Kidney (tissue), 14 donors: Measurements from ENCODE around the gene GARIN5B. TPM values are rescaled to one million over a fixed set of nuclear protein-coding genes. Genes with fewer than 3 reads are reported as not detected.

Experiments
- DNase-seq, 5 donors: peaks; one replicate each; pipeline ENCODE4 v3.0.0-alpha.2; 2013 to 2020
- FAIRE-seq: peaks from 2 replicates; lab custom pipeline; 2012; peaks lifted over from hg19 to GRCh38; lab: Jason Lieb, UNC
- H3K27ac ChIP-seq, 2 donors: one replicate each; pipeline ENCODE4 v1.7.0; 2013; ENCODE audit warnings: low read depth in 2 of 2, low read length in 2 of 2, inconsistent platforms in 1 of 2
- H3K27me3 ChIP-seq: one replicate; pipeline ENCODE4 v1.7.1; 2013; ENCODE audit warnings: low read length, inconsistent platforms; ENCODE audit not compliant: control insufficient read depth, insufficient read depth
- H3K36me3 ChIP-seq, 3 donors: one replicate each; pipeline versions ENCODE4 v1.7.0 to v1.7.1; 2013; ENCODE audit warnings: low read length in 3 of 3, control low read depth in 1 of 3, inconsistent platforms in 1 of 3; ENCODE audit not compliant: insufficient read depth in 3 of 3, control insufficient read depth in 2 of 3
- H3K4me1 ChIP-seq, 3 donors: one replicate each; pipeline versions ENCODE4 v1.7.0 to v1.7.1; 2013; ENCODE audit warnings: low read length in 3 of 3, inconsistent platforms in 1 of 3, low read depth in 1 of 3; ENCODE audit not compliant: control insufficient read depth in 2 of 3, insufficient read depth in 2 of 3
- H3K4me3 ChIP-seq, 3 donors: one replicate each; pipeline versions ENCODE4 v1.7.0 to v1.8.1; 2013; ENCODE audit warnings: low read length in 3 of 3, control low read depth in 1 of 3, inconsistent platforms in 1 of 3
- H3K9ac ChIP-seq, 3 donors: one replicate each; pipeline versions ENCODE4 v1.7.0 to v1.7.1; 2013; ENCODE audit warnings: low read length in 3 of 3, control low read depth in 1 of 3, inconsistent platforms in 1 of 3
- H3K9me3 ChIP-seq, 3 donors: one replicate each; pipeline versions ENCODE4 v1.7.0 to v1.7.1; 2013; ENCODE audit warnings: low read length in 3 of 3, control low read depth in 1 of 3, inconsistent platforms in 1 of 3; ENCODE audit not compliant: control insufficient read depth in 2 of 3, insufficient read depth in 1 of 3
- CTCF ChIP-seq: IDR thresholded peaks from 3 replicates; pipeline ENCODE4 v1.5.1; 2012; ENCODE audit warnings: mild to moderate bottlenecking, moderate library complexity, borderline replicate concordance; ENCODE audit not compliant: insufficient read depth; ENCODE audit errors: extremely low read depth
- intact Hi-C: fragments of 100-400 bp; cut with DNase I; formaldehyde crosslinking; loops from one replicate; pipeline ENCODE4 v1.11.1; 2022
- polyA plus RNA-seq: library from polyadenylated mRNA; stranded (reverse); fragments of 350-450 nt; fragmentation: Illumina TruSeq; extraction: RNeasy Lipid Tissue Mini Kit (QIAGEN cat#74804); gene quantifications from one replicate; pipeline ENCODE4 v1.2.3, GENCODE V29; 2014; ENCODE audit warnings: low read depth, low replicate concordance; ENCODE audit not compliant: insufficient read depth
- total RNA-seq: library from RNA; stranded (reverse); fragmentation: NEBNext Ultra II Directional; extraction: Animal tissue kit (Norgen Biotek cat#: 25700); gene quantifications from one replicate; pipeline ENCODE4 v1.2.1, GENCODE V29; 2021
- donor health status: control.
- donor health status: control.
- donor health status: control.
- donor health status: control.
- donor health status: control.
- donor health status: DM: yes; HTN: yes; CAD: no.
- donor health status: Normal renal cell carcinoma (clear cell type).

GARIN5B gene
- total and polyA plus RNA-seq, 2 donors from 2014 or later = not detected

DNA sequence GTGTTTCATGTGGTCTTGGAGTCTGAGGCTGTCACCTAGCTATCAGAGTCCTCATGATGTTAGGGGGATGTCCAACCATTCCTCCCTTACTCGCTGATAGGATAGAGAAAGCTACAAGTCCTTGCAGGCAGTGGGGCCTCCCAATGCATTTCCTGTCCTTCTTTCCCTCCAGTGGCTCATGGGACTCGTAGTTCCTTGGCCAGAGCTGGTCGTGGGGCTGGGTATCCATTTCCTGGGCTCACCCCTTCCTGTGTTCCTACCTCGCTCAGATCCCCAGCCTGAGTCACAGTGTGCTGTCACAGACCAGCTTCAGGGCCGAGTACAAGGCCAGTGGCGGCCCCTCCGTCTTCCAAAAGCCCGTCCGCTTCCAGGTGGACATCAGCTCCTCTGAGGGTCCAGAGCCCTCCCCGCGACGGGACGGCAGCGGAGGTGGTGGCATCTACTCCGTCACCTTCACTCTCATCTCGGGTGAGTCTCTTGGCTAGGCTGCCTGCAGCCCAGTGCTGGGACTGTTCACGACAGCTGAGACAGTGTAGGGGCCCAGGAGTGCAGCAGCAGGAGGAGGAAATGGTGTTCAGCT, 57.0 kb downstream of the GARIN5B start:
- Histone ChIP-seq H3K36me3 (peaks cover 0 to 2% (median 0%) of the 10 kb centered on the region in 3 donors), H3K27ac (no peak overlapping the region), H3K9ac (no peak overlapping the region), H3K9me3 (no peaks in the 10 kb centered on the region), H3K27me3 (no peaks in the 10 kb centered on the region), H3K4me1 (no peaks in the 10 kb centered on the region), H3K4me3 (no peak overlapping the region)
- intact Hi-C loops = no loop called here
- FAIRE-seq (no peak), DNase-seq (no peak)
- TF ChIP-seq CTCF = no peak

GRCh38 chr19:55305491-55305890, 57.6 kb downstream of the GARIN5B start:
- Histone ChIP-seq H3K4me3 (no peak overlapping the region), H3K36me3 (peaks cover 0 to 2% (median 0%) of the 10 kb centered on the region in 3 donors), H3K4me1 (no peaks in the 10 kb centered on the region), H3K27ac (no peak overlapping the region), H3K27me3 (no peaks in the 10 kb centered on the region), H3K9ac (no peak overlapping the region), H3K9me3 (no peaks in the 10 kb centered on the region)
- TF ChIP-seq CTCF = no peak
- no peak for FAIRE-seq
- intact Hi-C loops = no loop called here
- peak in 1 of 5 donors; percentile 65 for DNase-seq

- Histone ChIP-seq H3K4me1 (no peaks in the 10 kb centered on the region), H3K4me3 (no peak overlapping the region), H3K27ac (no peak overlapping the region), H3K9me3 (no peaks in the 10 kb centered on the region), H3K27me3 (no peaks in the 10 kb centered on the region), H3K36me3 (peaks cover 0 to 2% (median 0%) of the 10 kb centered on the region in 3 donors), H3K9ac (no peak overlapping the region)
- no peak for TF ChIP-seq CTCF
- intact Hi-C loops = no loop called here
- no peak for FAIRE-seq
- no peak for DNase-seq
Measured at GRCh38 chr19:55304980-55305379, 58.1 kb downstream of the GARIN5B start.

Other genes starting within 250 kb of the GARIN5B start
- 146 TPM for gene PPP1R12C, start 245.6 kb downstream of the GARIN5B start, total RNA-seq
- gene PPP1R12C, start 245.6 kb downstream of the GARIN5B start, polyA plus RNA-seq = 89.0 TPM
- not detected for gene TNNT1, start 214.1 kb downstream of the GARIN5B start, total RNA-seq
- gene TNNT1, start 214.1 kb downstream of the GARIN5B start, polyA plus RNA-seq = not detected
- gene TNNI3, start 205.5 kb downstream of the GARIN5B start, total RNA-seq = 0.41 TPM
- gene TNNI3, start 205.5 kb downstream of the GARIN5B start, polyA plus RNA-seq = 1.7 TPM
- gene DNAAF3, start 196.6 kb downstream of the GARIN5B start, total RNA-seq = 11.4 TPM
- gene DNAAF3, start 196.6 kb downstream of the GARIN5B start, polyA plus RNA-seq = 5.1 TPM
- not detected for gene SYT5, start 183.0 kb downstream of the GARIN5B start, total RNA-seq
- not detected for gene SYT5, start 183.0 kb downstream of the GARIN5B start, polyA plus RNA-seq
- gene PTPRH, start 153.8 kb downstream of the GARIN5B start, total RNA-seq = 2.8 TPM
- not detected for gene PTPRH, start 153.8 kb downstream of the GARIN5B start, polyA plus RNA-seq
- gene TMEM86B, start 134.5 kb downstream of the GARIN5B start, total RNA-seq = 3.3 TPM
- 4.6 TPM for gene TMEM86B, start 134.5 kb downstream of the GARIN5B start, polyA plus RNA-seq
- 61.6 TPM for gene PPP6R1, start 104.2 kb downstream of the GARIN5B start, total RNA-seq
- gene PPP6R1, start 104.2 kb downstream of the GARIN5B start, polyA plus RNA-seq = 30.6 TPM
- 37.6 TPM for gene HSPBP1, start 83.2 kb downstream of the GARIN5B start, total RNA-seq
- 55.9 TPM for gene HSPBP1, start 83.2 kb downstream of the GARIN5B start, polyA plus RNA-seq
- 6.5 TPM for gene BRSK1, start 79.3 kb downstream of the GARIN5B start, total RNA-seq
- 1.4 TPM for gene BRSK1, start 79.3 kb downstream of the GARIN5B start, polyA plus RNA-seq
- 3.6 TPM for gene TMEM150B, start 37.9 kb downstream of the GARIN5B start, total RNA-seq
- 5.4 TPM for gene TMEM150B, start 37.9 kb downstream of the GARIN5B start, polyA plus RNA-seq
- gene KMT5C, start 23.4 kb downstream of the GARIN5B start, total RNA-seq = 13.0 TPM
- 4.1 TPM for gene KMT5C, start 23.4 kb downstream of the GARIN5B start, polyA plus RNA-seq
- 3.8 TPM for gene COX6B2, start 8.5 kb downstream of the GARIN5B start, total RNA-seq
- 0.62 TPM for gene COX6B2, start 8.5 kb downstream of the GARIN5B start, polyA plus RNA-seq
- 0.47 TPM for gene IL11, start 7.2 kb upstream of the GARIN5B start, total RNA-seq
- gene IL11, start 7.2 kb upstream of the GARIN5B start, polyA plus RNA-seq = 0.37 TPM
- not detected for gene TMEM190, start 13.6 kb upstream of the GARIN5B start, total RNA-seq
- not detected for gene TMEM190, start 13.6 kb upstream of the GARIN5B start, polyA plus RNA-seq
- 24.3 TPM for gene TMEM238, start 21.0 kb upstream of the GARIN5B start, total RNA-seq
- gene TMEM238, start 21.0 kb upstream of the GARIN5B start, polyA plus RNA-seq = 8.1 TPM
- 1,259 TPM for gene RPL28, start 22.7 kb upstream of the GARIN5B start, total RNA-seq
- 1,453 TPM for gene RPL28, start 22.7 kb upstream of the GARIN5B start, polyA plus RNA-seq
- 16.8 TPM for gene UBE2S, start 44.5 kb upstream of the GARIN5B start, total RNA-seq
- 20.8 TPM for gene UBE2S, start 44.5 kb upstream of the GARIN5B start, polyA plus RNA-seq
- gene SHISA7, start 80.0 kb upstream of the GARIN5B start, total RNA-seq = not detected
- gene SHISA7, start 80.0 kb upstream of the GARIN5B start, polyA plus RNA-seq = not detected
- gene ISOC2, start 98.4 kb upstream of the GARIN5B start, total RNA-seq = 45.9 TPM
- 326 TPM for gene ISOC2, start 98.4 kb upstream of the GARIN5B start, polyA plus RNA-seq
- not detected for gene C19orf85, start 101.5 kb upstream of the GARIN5B start, total RNA-seq
- gene C19orf85, start 101.5 kb upstream of the GARIN5B start, polyA plus RNA-seq = not detected
- gene ZNF628, start 113.4 kb upstream of the GARIN5B start, total RNA-seq = 12.0 TPM
- 2.3 TPM for gene ZNF628, start 113.4 kb upstream of the GARIN5B start, polyA plus RNA-seq
- 42.6 TPM for gene NAT14, start 121.9 kb upstream of the GARIN5B start, total RNA-seq
- gene NAT14, start 121.9 kb upstream of the GARIN5B start, polyA plus RNA-seq = 45.0 TPM
- gene SSC5D, start 125.2 kb upstream of the GARIN5B start, total RNA-seq = 9.4 TPM
- 2.2 TPM for gene SSC5D, start 125.2 kb upstream of the GARIN5B start, polyA plus RNA-seq
- gene SBK2, start 173.9 kb upstream of the GARIN5B start, total RNA-seq = not detected
- gene SBK2, start 173.9 kb upstream of the GARIN5B start, polyA plus RNA-seq = not detected
- 0.66 TPM for gene SBK3, start 182.3 kb upstream of the GARIN5B start, total RNA-seq
- not detected for gene SBK3, start 182.3 kb upstream of the GARIN5B start, polyA plus RNA-seq
- gene ZNF579, start 217.6 kb upstream of the GARIN5B start, total RNA-seq = 16.6 TPM
- 10.9 TPM for gene ZNF579, start 217.6 kb upstream of the GARIN5B start, polyA plus RNA-seq
- 17.9 TPM for gene FIZ1, start 236.3 kb upstream of the GARIN5B start, total RNA-seq
- 11.9 TPM for gene FIZ1, start 236.3 kb upstream of the GARIN5B start, polyA plus RNA-seq
- 22.9 TPM for gene ZNF524, start 237.0 kb upstream of the GARIN5B start, total RNA-seq
- gene ZNF524, start 237.0 kb upstream of the GARIN5B start, polyA plus RNA-seq = 32.6 TPM
- gene ZNF865, start 242.4 kb upstream of the GARIN5B start, total RNA-seq = 17.4 TPM
- gene ZNF865, start 242.4 kb upstream of the GARIN5B start, polyA plus RNA-seq = 5.8 TPM